Measurements from ENCODE around the gene MAN2B2.

MAN2B2 gene

GRCh38 chr4:6527683-6528595, 47.0 kb upstream of the MAN2B2 start:
- Mint-ChIP-seq H3K4me3 (no peak overlapping the region), H3K9me3 (peaks cover 4% of the 10 kb centered on the region), H3K27ac (no peak overlapping the region), H3K36me3 (ENCODE audit: low read depth) (no peaks in the 10 kb centered on the region), H3K4me1 (no peaks in the 10 kb centered on the region), H3K27me3 (ENCODE audit: low read depth) (peaks cover 19% of the 10 kb centered on the region)
- TF ChIP-seq, protein P1, sequence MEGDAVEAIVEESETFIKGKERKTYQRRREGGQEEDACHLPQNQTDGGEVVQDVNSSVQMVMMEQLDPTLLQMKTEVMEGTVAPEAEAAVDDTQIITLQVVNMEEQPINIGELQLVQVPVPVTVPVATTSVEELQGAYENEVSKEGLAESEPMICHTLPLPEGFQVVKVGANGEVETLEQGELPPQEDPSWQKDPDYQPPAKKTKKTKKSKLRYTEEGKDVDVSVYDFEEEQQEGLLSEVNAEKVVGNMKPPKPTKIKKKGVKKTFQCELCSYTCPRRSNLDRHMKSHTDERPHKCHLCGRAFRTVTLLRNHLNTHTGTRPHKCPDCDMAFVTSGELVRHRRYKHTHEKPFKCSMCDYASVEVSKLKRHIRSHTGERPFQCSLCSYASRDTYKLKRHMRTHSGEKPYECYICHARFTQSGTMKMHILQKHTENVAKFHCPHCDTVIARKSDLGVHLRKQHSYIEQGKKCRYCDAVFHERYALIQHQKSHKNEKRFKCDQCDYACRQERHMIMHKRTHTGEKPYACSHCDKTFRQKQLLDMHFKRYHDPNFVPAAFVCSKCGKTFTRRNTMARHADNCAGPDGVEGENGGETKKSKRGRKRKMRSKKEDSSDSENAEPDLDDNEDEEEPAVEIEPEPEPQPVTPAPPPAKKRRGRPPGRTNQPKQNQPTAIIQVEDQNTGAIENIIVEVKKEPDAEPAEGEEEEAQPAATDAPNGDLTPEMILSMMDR (IDR thresholded peaks at IDR 0.05; ENCODE audit: unreplicated experiment in 3 of 3): no peak

GRCh38 chr4:6529021-6529420, 46.0 kb upstream of the MAN2B2 start:
- Mint-ChIP-seq H3K27me3 (ENCODE audit: low read depth) (peaks cover 19% of the 10 kb centered on the region), H3K4me1 (no peaks in the 10 kb centered on the region), H3K27ac (no peak overlapping the region), H3K36me3 (ENCODE audit: low read depth) (no peaks in the 10 kb centered on the region), H3K9me3 (peaks cover 4% of the 10 kb centered on the region), H3K4me3 (no peak overlapping the region)
- TF ChIP-seq, protein P1 (IDR thresholded peaks at IDR 0.05; ENCODE audit: unreplicated experiment in 3 of 3): no peak

DNA sequence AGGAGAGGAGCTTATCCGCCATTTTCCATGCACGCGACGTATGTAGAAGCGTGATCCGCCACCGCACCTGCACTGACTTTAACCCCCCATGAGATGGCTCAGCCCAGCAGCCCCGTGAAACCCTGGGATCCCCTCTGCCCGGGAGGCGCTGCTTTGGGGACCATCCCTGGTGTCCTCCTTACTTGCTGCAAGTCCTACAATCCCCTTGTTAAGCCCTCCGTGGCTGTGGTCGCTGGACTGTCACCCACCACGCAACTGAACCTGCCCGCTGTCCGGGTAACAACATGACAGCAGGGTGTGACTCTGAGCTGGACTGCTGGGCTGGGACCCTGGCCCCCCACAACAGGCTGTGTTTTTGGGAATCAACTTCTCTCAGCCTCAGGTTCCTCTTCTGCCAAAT, 44.7 kb upstream of the MAN2B2 start:
- Mint-ChIP-seq H3K36me3 (ENCODE audit: low read depth) (no peaks in the 10 kb centered on the region), H3K27me3 (ENCODE audit: low read depth) (peaks cover 19% of the 10 kb centered on the region), H3K9me3 (peaks cover 4% of the 10 kb centered on the region), H3K4me3 (no peak overlapping the region), H3K27ac (no peak overlapping the region), H3K4me1 (no peaks in the 10 kb centered on the region)
- TF ChIP-seq, protein P1 (IDR thresholded peaks at IDR 0.05; ENCODE audit: unreplicated experiment in 3 of 3): no peak

- no peak overlapping the region for H3K27ac Mint-ChIP-seq
- H3K36me3 Mint-ChIP-seq (ENCODE audit: low read depth): no peaks in the 10 kb centered on the region
- H3K9me3 Mint-ChIP-seq: peaks cover 3% of the 10 kb centered on the region
- H3K4me3 Mint-ChIP-seq: no peak overlapping the region
- peaks cover 15% of the 10 kb centered on the region for H3K27me3 Mint-ChIP-seq (ENCODE audit: low read depth)
- H3K4me1 Mint-ChIP-seq: no peaks in the 10 kb centered on the region
- TF ChIP-seq, protein P1 (IDR thresholded peaks at IDR 0.05; ENCODE audit: unreplicated experiment in 3 of 3): no peak
These were observed 44.0 kb upstream of the MAN2B2 start for GRCh38 chr4:6530964-6531363.

DNA sequence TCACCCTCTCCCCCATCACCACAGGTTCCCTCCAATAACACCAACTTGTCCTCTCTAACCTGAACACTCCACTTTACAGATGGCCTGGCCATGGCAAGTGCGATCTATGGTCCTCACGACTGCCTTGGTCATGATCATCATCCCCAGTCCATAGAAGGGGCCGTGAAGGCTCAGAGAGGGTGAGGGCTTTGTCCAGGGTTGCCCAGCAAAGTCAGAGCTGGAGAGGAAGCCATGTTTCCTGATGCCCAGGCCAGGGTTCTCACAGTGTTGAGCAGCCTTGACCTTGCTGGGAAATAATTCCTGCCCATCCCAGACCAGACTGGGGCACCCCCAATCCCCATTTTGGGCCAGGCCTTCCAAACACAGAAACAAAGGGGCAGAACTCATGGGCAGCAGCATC, 42.9 kb upstream of the MAN2B2 start:
- H3K27ac Mint-ChIP-seq: no peak overlapping the region
- H3K36me3 Mint-ChIP-seq (ENCODE audit: low read depth): no peaks in the 10 kb centered on the region
- peaks cover 14% of the 10 kb centered on the region for H3K27me3 Mint-ChIP-seq (ENCODE audit: low read depth)
- H3K4me3 Mint-ChIP-seq: no peak overlapping the region
- peaks cover 3% of the 10 kb centered on the region for H3K9me3 Mint-ChIP-seq
- TF ChIP-seq, protein P1 (IDR thresholded peaks at IDR 0.05; ENCODE audit: unreplicated experiment in 3 of 3): no peak
- no peaks in the 10 kb centered on the region for H3K4me1 Mint-ChIP-seq

DNA sequence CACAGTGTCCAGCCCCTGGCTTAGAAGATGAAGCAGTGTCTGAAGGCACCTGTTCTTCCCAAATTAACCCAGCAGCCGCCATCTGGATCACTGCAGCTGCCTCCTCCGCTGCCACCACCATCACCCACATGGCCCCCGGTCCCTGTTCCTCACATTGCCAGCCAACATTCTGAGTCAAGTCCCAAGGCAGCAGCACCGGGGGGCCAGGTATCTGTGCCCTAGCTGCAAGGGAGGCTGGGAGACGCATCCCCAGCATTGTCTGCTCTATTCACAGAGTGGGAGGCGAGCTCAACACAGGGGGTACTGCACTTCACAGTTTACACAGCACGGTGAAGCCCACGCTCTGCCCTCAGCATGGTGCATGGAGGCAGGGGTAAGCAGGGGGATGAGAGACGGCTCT, 42.3 kb upstream of the MAN2B2 start:
- H3K4me1 Mint-ChIP-seq: no peaks in the 10 kb centered on the region
- no peak overlapping the region for H3K27ac Mint-ChIP-seq
- TF ChIP-seq, protein P1 (IDR thresholded peaks at IDR 0.05; ENCODE audit: unreplicated experiment in 3 of 3): no peak
- H3K27me3 Mint-ChIP-seq (ENCODE audit: low read depth): peaks cover 18% of the 10 kb centered on the region
- no peaks in the 10 kb centered on the region for H3K36me3 Mint-ChIP-seq (ENCODE audit: low read depth)
- no peak overlapping the region for H3K4me3 Mint-ChIP-seq
- peaks cover 3% of the 10 kb centered on the region for H3K9me3 Mint-ChIP-seq

Measured in nephron (organoid).